ENCODE measurements around the gene FAM20B.

Gene FAM20B

DNA sequence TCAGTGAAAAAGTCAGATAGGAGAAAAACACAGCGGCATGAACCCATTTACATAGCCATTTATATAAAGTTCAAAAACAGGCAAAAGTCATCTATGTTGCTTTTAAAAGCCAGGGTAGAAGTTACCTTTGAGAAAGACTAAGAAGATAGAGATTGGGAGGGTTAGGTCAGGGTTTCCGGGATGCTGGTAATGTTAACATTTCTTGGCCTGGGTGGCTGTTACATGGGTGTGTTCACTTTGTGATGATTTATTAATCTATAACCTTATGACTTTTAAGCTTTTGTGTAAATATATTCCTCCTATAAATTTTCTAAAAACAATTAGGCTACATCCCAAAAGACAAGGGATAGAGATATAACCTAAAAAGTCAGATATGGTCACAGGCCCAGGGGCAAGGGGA is 15.0 kb upstream of the FAM20B start:
- no peak for DNase-seq (ENCODE audit: low read depth in 1 of 2, low spot score in 1 of 2)
- TF ChIP-seq JUND (IDR thresholded peaks at IDR 0.05; ENCODE audit: low read depth) = no peak
- in situ Hi-C loops (cut with HindIII; ENCODE audit: low pct_unique_long_range_greater_than_20kb, low sequenced_read_pairs) = no loop called here

DNA sequence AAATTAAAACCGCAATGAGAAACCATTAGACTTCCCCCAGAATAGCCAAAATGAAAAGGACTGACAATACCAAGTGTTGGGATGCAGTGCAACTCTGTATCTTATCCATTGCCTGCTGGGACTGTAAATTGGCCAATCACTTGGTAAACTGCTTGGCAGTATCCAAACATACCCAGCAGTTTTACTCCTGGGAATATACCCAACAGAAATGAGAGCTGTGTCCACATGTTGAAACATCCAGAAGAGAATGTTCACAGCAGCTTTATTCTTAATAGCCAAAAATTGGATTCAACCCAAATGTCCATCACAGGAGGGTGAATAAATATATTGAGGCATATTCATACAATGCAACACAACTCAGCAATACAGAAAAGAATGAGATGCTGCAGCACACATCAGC is 13.7 kb upstream of the FAM20B start:
- no peak for TF ChIP-seq JUND (IDR thresholded peaks at IDR 0.05; ENCODE audit: low read depth)
- DNase-seq (ENCODE audit: low read depth in 1 of 2, low spot score in 1 of 2) = no peak
- in situ Hi-C loops (cut with HindIII; ENCODE audit: low pct_unique_long_range_greater_than_20kb, low sequenced_read_pairs) = no loop called here

DNA sequence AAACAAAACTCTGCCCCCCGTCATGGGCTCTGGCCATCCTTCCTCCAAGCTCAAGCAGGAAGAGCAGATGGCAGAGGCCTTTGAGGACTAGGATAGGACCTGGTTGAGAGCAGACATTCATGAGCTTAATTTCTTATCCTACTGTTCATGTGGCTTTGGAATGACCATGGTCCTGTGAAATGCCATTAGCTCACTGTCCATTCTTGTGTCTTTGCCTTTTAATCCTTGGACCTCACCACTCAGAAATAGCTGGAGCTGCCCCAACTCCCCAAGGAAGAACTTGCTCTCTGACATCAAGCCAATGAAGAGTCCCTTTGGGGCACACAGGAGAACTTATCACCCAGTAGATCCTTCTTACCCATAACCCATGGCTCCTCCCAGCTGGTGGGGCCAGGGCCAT is 11.6 kb upstream of the FAM20B start:
- in situ Hi-C loops (cut with HindIII; ENCODE audit: low pct_unique_long_range_greater_than_20kb, low sequenced_read_pairs) = no loop called here
- DNase-seq (ENCODE audit: low read depth in 1 of 2, low spot score in 1 of 2) = no peak
- no peak for TF ChIP-seq JUND (IDR thresholded peaks at IDR 0.05; ENCODE audit: low read depth)

DNA sequence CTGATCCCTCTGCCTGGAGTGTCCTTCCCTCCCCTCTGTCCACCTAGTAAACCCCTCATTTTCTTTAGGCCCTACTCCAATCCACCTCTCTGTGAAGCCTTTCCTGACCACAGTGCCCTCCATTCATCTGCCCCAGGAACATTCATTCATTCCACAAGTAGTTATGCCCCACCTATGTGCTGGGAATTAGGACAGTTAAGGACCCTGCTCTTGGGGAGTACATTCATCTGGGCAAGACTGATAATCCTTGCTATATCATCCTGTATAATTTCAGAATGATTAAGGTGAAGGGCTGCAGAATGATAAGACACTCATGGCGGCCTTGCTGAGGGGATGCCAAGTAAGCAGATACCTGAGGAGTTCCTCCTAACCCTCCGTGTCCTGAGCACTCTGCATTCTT is 10.3 kb upstream of the FAM20B start:
- no peak for TF ChIP-seq JUND (IDR thresholded peaks at IDR 0.05; ENCODE audit: low read depth)
- in situ Hi-C loops (cut with HindIII; ENCODE audit: low pct_unique_long_range_greater_than_20kb, low sequenced_read_pairs) = no loop called here
- DNase-seq (ENCODE audit: low read depth in 1 of 2, low spot score in 1 of 2) = no peak

DNA sequence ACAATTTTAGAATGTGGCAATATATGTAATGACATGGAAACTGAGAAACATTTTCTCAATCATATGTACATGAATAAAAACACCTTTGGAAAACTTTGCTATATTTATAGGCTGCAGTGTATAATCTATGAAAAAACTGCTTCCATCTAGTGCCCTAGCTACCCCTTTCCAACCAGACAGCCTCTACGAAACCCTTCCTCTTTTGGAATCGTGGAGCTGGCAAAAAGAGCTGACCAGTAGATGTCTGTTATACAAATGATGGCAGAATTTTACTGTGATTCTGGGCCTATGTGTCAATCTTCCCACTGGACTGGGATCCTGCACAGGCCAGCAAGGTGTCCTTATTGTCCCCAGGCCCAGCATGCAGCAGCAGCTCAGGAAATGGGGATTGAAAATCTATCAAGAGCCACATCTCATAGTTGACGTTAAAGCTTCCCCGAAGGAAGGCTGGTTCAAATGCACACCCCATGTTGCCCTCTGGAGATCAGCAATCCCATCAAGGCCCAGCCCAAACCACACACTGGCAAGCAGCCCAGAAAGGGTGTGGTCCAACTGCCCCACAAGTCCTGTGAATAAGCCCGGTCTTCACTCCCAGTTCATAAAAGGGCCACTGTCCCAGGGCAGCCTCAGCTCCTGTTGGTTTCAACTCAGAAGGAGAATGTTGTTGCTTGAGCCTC is 8.8 kb upstream of the FAM20B start:
- in situ Hi-C loops (cut with HindIII; ENCODE audit: low pct_unique_long_range_greater_than_20kb, low sequenced_read_pairs) = no loop called here
- no peak for TF ChIP-seq JUND (IDR thresholded peaks at IDR 0.05; ENCODE audit: low read depth)
- peak in 1 of 2 experiments; percentile 84 for DNase-seq (ENCODE audit: low read depth in 1 of 2, low spot score in 1 of 2)

DNA sequence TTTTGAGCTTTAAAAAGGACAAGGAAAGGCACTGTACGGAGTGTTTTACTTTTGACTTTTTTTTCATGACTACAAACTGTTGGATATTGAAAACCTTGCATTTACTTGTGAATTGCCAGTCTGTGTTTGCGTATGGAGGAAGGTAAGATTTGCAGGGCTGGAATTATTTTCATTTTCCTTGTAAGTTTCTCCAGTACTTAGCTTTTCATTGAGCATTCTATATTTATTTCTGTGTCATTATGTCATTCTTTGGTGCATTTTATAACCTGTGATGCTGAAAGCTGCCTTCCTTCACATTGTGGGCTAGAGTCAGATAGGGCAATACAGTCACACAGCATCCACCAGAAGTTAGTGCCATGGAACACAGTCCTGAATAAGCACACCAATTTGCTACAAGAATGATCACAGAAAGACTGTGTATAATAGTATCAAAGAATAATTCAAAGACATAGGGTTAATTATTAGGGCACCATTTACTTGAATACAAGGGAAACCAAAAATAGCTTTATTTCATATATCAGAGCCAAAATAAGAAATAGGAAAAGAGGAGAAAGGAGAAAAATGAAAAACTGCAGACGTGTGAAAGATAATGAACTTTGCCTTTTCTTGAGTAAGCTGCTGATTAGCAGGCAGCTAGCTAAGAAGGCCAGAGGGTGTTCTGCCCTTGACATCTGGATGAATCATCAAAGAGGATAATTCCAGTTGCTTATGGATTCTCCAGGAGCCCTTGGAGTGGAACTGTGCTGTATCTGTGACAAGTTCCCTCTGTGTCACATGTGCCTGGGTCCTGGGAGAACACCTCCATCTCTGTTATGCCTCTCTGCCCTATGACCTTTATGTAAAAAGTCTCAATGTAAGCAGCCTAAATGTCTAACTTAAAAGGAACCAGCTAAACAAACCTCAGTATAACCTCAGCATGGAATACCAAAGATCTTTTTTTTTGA is 8.0 kb upstream of the FAM20B start:
- in situ Hi-C loops (cut with HindIII; ENCODE audit: low pct_unique_long_range_greater_than_20kb, low sequenced_read_pairs) = no loop called here
- DNase-seq (ENCODE audit: low read depth in 1 of 2, low spot score in 1 of 2) = no peak
- no peak for TF ChIP-seq JUND (IDR thresholded peaks at IDR 0.05; ENCODE audit: low read depth)

DNA sequence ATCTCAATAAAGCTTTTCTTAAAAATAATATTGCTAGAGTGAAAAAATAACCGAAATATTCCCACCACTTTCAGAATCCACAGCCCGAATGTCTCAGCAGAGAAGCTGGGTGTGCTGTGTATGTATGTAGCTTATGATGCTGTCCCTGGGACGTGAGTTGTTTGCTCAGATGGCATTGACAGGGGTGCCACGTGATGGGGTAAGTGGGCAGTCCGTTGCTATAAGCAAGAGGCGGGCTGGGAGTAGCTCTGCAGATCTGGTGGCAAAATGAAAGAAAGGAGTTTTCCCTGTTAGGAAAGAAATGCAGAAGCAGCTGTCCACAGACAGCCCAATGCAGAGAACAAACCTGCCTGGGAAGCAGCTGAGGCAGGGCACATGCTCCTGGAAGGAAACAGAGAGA is 3.8 kb upstream of the FAM20B start:
- no peak for TF ChIP-seq JUND (IDR thresholded peaks at IDR 0.05; ENCODE audit: low read depth)
- in situ Hi-C loops (cut with HindIII; ENCODE audit: low pct_unique_long_range_greater_than_20kb, low sequenced_read_pairs) = no loop called here
- DNase-seq (ENCODE audit: low read depth in 1 of 2, low spot score in 1 of 2) = peak; percentile 58 to 82

DNA sequence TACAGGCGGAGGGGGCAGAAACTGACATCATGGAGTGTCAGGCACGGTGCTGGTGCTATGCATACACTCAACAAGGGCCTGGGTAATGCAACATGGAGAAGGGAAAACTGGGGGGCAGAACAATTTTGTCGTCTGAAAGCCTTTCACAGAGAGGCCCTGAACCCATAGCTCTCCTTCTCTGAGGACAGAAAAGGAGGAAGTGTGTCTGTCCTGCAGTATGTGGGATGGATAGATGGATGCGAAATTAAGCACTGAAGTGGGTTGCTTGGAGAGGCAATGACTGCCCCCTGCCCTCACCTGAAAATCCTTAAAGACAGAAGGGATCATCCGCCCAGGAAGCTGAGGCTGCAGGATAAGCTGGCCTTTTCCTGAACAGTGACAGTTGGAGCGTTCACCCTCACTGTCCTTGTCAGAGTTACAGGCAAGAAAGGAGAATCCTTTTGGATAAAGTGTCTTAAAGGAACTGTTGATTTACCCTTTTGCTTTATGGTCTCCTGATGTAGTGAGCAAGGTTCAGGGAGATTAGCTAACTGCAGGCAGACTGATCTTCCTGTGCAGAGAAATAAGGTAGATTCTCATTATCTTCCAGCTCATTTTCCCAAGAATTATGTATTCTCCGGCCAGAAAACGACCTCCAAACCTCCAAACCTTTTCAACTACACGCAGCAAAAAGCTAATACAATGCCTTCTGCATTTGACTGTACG is 1.6 kb upstream of the FAM20B start:
- in situ Hi-C loops (cut with HindIII; ENCODE audit: low pct_unique_long_range_greater_than_20kb, low sequenced_read_pairs) = no loop called here
- no peak for DNase-seq (ENCODE audit: low read depth in 1 of 2, low spot score in 1 of 2)
- no peak for TF ChIP-seq JUND (IDR thresholded peaks at IDR 0.05; ENCODE audit: low read depth)

DNA sequence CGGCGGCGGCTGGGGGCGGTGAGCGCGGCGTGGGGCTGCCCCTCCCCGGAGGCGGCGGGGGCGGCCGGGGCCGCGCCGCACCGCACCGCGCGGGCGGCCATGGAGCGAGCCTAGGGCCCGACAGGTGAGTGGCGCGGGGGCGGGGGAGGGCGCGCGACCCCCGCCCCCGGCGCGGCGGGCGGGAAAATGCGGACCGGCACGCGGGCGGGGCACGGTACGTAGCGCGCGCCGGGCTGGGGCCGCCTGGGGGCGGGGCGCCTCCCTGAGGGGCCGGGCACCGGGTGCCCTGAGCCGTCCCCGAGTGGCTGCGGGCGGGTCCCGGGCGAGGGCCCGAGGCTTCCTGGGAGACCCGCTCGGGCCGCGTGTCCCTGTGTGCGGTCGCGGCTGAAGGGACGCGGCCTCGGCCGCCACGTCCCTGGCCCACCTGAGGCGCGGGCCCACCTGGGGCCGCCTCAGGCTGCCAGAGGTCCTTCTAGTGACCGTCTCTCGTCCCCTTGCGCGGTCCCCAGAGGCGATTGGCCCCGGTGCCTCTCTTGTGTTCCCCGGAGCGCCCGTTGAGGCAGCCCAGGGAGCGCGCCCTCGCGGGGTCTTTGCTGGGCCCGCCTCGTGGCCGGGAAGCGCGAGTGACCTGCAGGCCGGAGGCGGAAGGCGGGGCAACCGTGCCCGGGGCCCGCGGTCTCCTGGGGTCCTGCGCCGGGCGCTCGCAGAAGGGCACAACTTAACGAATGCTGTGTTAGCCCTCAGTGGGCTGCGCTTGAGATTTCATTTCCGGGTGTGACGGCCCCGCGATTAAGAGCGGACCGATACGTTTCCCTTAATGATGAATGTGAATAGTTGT is 500 bp downstream of the FAM20B start:
- peak; percentile 82 to 88 for DNase-seq (ENCODE audit: low read depth in 1 of 2, low spot score in 1 of 2)
- in situ Hi-C loops (cut with HindIII; ENCODE audit: low pct_unique_long_range_greater_than_20kb, low sequenced_read_pairs) = no loop called here

DNA sequence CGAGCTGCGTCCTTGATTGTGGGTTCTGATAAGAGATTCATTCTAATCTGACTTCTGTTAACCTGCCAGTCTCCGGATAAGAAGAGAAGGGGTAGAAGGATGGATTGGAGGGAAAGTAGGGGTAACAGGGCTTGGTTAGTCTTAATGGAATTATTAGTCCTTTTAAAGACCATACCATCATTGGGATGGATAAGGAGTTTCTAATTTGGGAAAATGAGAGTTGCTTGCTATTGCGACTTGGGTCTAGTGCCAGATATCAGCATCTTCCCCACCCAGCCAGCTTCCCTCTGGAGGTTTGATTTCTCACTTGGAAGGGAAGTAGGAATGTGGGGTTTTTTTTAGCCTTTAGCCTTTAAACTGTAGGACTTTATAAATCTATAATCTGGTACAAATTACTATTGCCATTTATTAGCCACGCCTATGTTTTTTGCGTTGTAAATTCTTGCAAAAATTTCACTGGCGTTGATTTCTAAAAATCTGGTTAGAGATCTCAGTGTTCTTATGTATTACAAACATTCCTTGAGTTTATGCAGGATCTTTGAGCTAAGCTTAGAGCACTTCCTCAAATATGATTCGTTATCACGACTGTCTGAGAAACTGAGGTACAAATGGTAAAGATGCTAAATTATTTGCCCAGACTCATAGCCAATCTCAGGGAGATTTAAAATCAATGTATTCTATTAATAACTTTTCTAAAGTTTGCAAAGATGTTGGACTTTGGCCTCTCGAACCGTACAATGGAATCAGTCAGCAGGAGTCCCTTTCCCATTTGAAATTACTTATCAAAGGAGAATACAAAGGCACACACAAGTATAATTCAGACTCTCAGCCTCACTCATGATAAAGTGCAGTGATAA is 1.3 kb downstream of the FAM20B start:
- no peak for DNase-seq (ENCODE audit: low read depth in 1 of 2, low spot score in 1 of 2)
- in situ Hi-C loops (cut with HindIII; ENCODE audit: low pct_unique_long_range_greater_than_20kb, low sequenced_read_pairs) = no loop called here
- TF ChIP-seq JUND (IDR thresholded peaks at IDR 0.05; ENCODE audit: low read depth) = no peak

More for the DNA sequence above, 500 bp downstream of the FAM20B start:
- no peak for TF ChIP-seq JUND (IDR thresholded peaks at IDR 0.05; ENCODE audit: low read depth)

DNA sequence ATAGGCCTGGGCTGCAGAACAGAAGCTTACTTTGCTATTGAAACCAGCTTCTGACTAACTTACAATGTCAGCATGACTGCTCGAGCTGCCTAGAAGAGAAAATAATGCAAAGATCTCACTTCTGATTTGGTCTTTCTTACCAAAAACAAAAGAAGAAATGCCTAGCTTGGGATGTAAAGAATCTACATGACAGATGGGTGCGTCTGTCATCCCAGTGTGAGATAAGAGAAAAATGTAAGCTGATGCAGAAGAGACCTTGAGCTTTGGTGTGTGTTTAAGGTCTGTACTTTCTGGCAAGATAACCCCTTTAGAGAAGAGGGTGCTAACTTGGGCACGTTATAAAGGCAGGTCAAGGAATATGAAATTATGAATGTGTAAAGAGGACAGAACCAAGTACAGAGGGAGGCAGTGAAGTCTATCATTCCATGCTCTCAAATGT is 3.6 kb downstream of the FAM20B start:
- no peak for TF ChIP-seq JUND (IDR thresholded peaks at IDR 0.05; ENCODE audit: low read depth)
- no peak for DNase-seq (ENCODE audit: low read depth in 1 of 2, low spot score in 1 of 2)
- in situ Hi-C loops (cut with HindIII; ENCODE audit: low pct_unique_long_range_greater_than_20kb, low sequenced_read_pairs) = no loop called here

All from T47D (cell line).